HCT116 (cell line): ENCODE data around the gene EFL1. TPM values are rescaled to one million over a fixed set of nuclear protein-coding genes. Genes with fewer than 3 reads are reported as not detected.

Experiments
- ATAC-seq: fragments of 200-7000 bp; cut with Tn5 transposase; 2 replicates; pipeline ENCODE4 v1.9.1; 2020; ENCODE audit warnings: mild to moderate bottlenecking, moderate library complexity
- BruUV-seq: library from RNA; stranded (reverse); fragments of 400-500 nt; replicated peaks from 2 replicates; lab custom pipeline; 2021; lab: Mats Ljungman, UMichigan
- CTCF ChIA-PET: fragments of 300-600 bp; sonication (Branson Sonifier 250); formaldehyde crosslinking; loops from one replicate; lab custom pipeline; 2021; ENCODE audit warnings: antibody characterized with exemption; lab: Charles Lee
- POLR2A ChIA-PET: fragments of 300-600, 350-600 bp; sonication (Branson Sonifier 250); formaldehyde crosslinking; loops from one replicate; lab custom pipeline; 2021; ENCODE audit warnings: antibody characterized with exemption; lab: Charles Lee
- RAD21 ChIA-PET, 2 experiments: fragments of 300-600 bp; sonication (Branson Sonifier 250); formaldehyde crosslinking; loops; one replicate each; lab custom pipeline; 2023; ENCODE audit warnings: low total read pairs in 2 of 2; ENCODE audit not compliant: uncharacterized antibody in 2 of 2, unreplicated experiment in 2 of 2, low non-redundant PET in 1 of 2; lab: Charles Lee
- DNase-seq: peaks from one replicate; pipeline ENCODE4 v3.0.0-alpha.2; 2010; ENCODE audit warnings: low read depth, low spot score
- H2AFZ ChIP-seq: fragments of 200-600 bp; shearing (Covaris generic), sonication (generic); 2 replicates; pipeline ENCODE4 v1.6.1; 2017; ENCODE audit warnings: low read depth, mixed run types, mixed read lengths, antibody characterized with exemption, low read length; ENCODE audit not compliant: poor library complexity, severe bottlenecking
- H3K27ac ChIP-seq: 2 replicates; pipeline ENCODE4 v1.5.1; 2012; ENCODE audit warnings: low read depth, low read length
- H3K27me3 ChIP-seq: fragments of 200-600 bp; sonication (generic); 2 replicates; pipeline ENCODE4 v1.6.1; 2016; ENCODE audit warnings: mixed run types, low read length, mixed read lengths; ENCODE audit not compliant: insufficient read depth
- H3K36me3 ChIP-seq, 2 experiments: fragments of 200-500 bp in 1 of 2; fragments of 200-600 bp in 1 of 2; sonication (Bioruptor generic) in 1 of 2; sonication (generic) in 1 of 2; 2 replicates each; pipeline versions ENCODE4 v1.5.1 to v1.6.1; 2014 to 2016; ENCODE audit warnings: low read length in 2 of 2, inconsistent platforms in 1 of 2, mixed read lengths in 1 of 2, mixed run types in 1 of 2; ENCODE audit not compliant: insufficient read depth in 2 of 2, control insufficient read depth in 1 of 2
- H3K4me1 ChIP-seq, 2 experiments: fragments of 200-600 bp in 1 of 2; sonication (generic) in 1 of 2; 2 replicates each; pipeline versions ENCODE4 v1.5.1 to v1.6.1; 2012 to 2017; ENCODE audit warnings: low read length in 2 of 2, inconsistent platforms in 1 of 2, mild to moderate bottlenecking in 1 of 2, mixed read lengths in 1 of 2, mixed run types in 1 of 2, moderate library complexity in 1 of 2; ENCODE audit not compliant: insufficient read depth in 2 of 2, control insufficient read depth in 1 of 2
- H3K4me2 ChIP-seq: fragments of 200-600 bp; sonication (generic); 2 replicates; pipeline ENCODE4 v1.6.1; 2017; ENCODE audit warnings: mixed run types, low read length, mixed read lengths
- H3K4me3 ChIP-seq, 2 experiments: fragments of 200-600 bp in 1 of 2; sonication (generic) in 1 of 2; replicated peaks in 1 of 2; 2 replicates each; pipeline ENCODE4 v1.5.1; 2011 to 2016; ENCODE audit warnings: low read length in 2 of 2, control low read depth in 1 of 2, low read depth in 1 of 2, mild to moderate bottlenecking in 1 of 2, mixed read lengths in 1 of 2, mixed run types in 1 of 2
- H3K79me2 ChIP-seq: fragments of 200-600 bp; sonication (generic); 2 replicates; pipeline ENCODE4 v1.6.1; 2017; ENCODE audit warnings: mild to moderate bottlenecking, mixed run types, low read length, moderate library complexity, mixed read lengths; ENCODE audit not compliant: insufficient read depth
- H3K9ac ChIP-seq: fragments of 200-600 bp; sonication (generic); 2 replicates; pipeline ENCODE4 v1.6.1; 2016; ENCODE audit warnings: low read length, mixed read lengths
- H3K9me2 ChIP-seq: fragments of 200-600 bp; sonication (generic), shearing (Covaris generic); 2 replicates; pipeline ENCODE4 v1.6.1; 2017; ENCODE audit warnings: mixed run types, mild to moderate bottlenecking, moderate library complexity; ENCODE audit not compliant: insufficient read depth
- H3K9me3 ChIP-seq, 2 experiments: fragments of 200-500 bp in 1 of 2; fragments of 200-600 bp in 1 of 2; sonication (Bioruptor generic) in 1 of 2; sonication (generic) in 1 of 2; 2 replicates each; pipeline ENCODE4 v1.6.1; 2014 to 2017; ENCODE audit warnings: low read length in 2 of 2, mixed read lengths in 2 of 2, inconsistent platforms in 1 of 2, low read depth in 1 of 2, mild to moderate bottlenecking in 1 of 2, mixed run types in 1 of 2, moderate library complexity in 1 of 2; ENCODE audit not compliant: control insufficient read depth in 1 of 2, insufficient read depth in 1 of 2
- H4K20me1 ChIP-seq: fragments of 200-600 bp; sonication (generic), shearing (Covaris generic); 2 replicates; pipeline ENCODE4 v1.6.1; 2017; ENCODE audit warnings: mixed run types, mild to moderate bottlenecking, moderate library complexity; ENCODE audit not compliant: insufficient read depth
- CBX3 ChIP-seq: IDR thresholded peaks from 2 replicates; pipeline ENCODE4 v1.6.1; 2012; ENCODE audit warnings: low read depth
- CEBPB ChIP-seq: IDR thresholded peaks from 2 replicates; pipeline ENCODE4 v1.6.1; 2012; ENCODE audit warnings: low read depth
- CTCF ChIP-seq, 3 experiments: fragments of 200-600 bp in 1 of 3; sonication (generic) in 1 of 3; IDR thresholded peaks in 2 of 3; conservative IDR thresholded peaks in 1 of 3; 2 replicates each; pipeline ENCODE4 v1.5.1; 2012 to 2017; ENCODE audit warnings: low read depth in 2 of 3, low read length in 2 of 3, antibody characterized with exemption in 1 of 3, borderline replicate concordance in 1 of 3, control low read depth in 1 of 3, mild to moderate bottlenecking in 1 of 3, mixed read lengths in 1 of 3, mixed run types in 1 of 3, moderate library complexity in 1 of 3; ENCODE audit not compliant: insufficient read depth in 1 of 3
- EGR1 ChIP-seq: IDR thresholded peaks from 2 replicates; pipeline ENCODE4 v1.6.1; 2012; ENCODE audit warnings: low read depth
- ELF1 ChIP-seq: IDR thresholded peaks from 2 replicates; pipeline ENCODE4 v1.6.1; 2012; ENCODE audit warnings: low read depth, borderline replicate concordance
- EZH2phosphoT487 ChIP-seq: fragments of 200-600 bp; IDR thresholded peaks from 2 replicates; pipeline ENCODE4 v1.6.1; 2018; ENCODE audit warnings: antibody characterized with exemption, borderline replicate concordance
- FOSL1 ChIP-seq: IDR thresholded peaks from 2 replicates; pipeline ENCODE4 v1.6.1; 2012; ENCODE audit warnings: low read depth
- RAD21 ChIP-seq: IDR thresholded peaks from 2 replicates; pipeline ENCODE4 v1.6.1; 2012; ENCODE audit warnings: low read depth, mild to moderate bottlenecking
- SP1 ChIP-seq: IDR thresholded peaks from 2 replicates; pipeline ENCODE4 v1.6.1; 2012; ENCODE audit warnings: low read depth
- TCF7L2 ChIP-seq: IDR thresholded peaks from 2 replicates; pipeline ENCODE4 v1.7.0; 2011; ENCODE audit warnings: borderline replicate concordance, inconsistent platforms; ENCODE audit not compliant: insufficient read depth, insufficient read length; ENCODE audit errors: extremely low read depth
- YY1 ChIP-seq: IDR thresholded peaks from 2 replicates; pipeline ENCODE4 v1.6.1; 2011; ENCODE audit warnings: low read length, low read depth, moderate library complexity, mild to moderate bottlenecking; ENCODE audit not compliant: insufficient replicate concordance; ENCODE audit errors: extremely low read depth
- ZFX ChIP-seq: fragments of 450-650 bp; IDR thresholded peaks from 2 replicates; pipeline ENCODE4 v1.6.1; 2017
- ZNF274 ChIP-seq: fragments of 200-500 bp; sonication (Bioruptor generic); IDR thresholded peaks from 2 replicates; pipeline ENCODE4 v1.6.1; 2014; ENCODE audit warnings: mild to moderate bottlenecking, low read depth, low read length, inconsistent platforms
- intact Hi-C: fragments of 100-400 bp; cut with micrococcal nuclease; formaldehyde crosslinking; loops from 2 replicates; pipeline ENCODE4 v1.10.0; 2022
- total RNA-seq: library from RNA; stranded (reverse); gene quantifications from one replicate; pipeline ENCODE4 v1.2.1, GENCODE V29; 2021; ENCODE audit not compliant: unreplicated experiment
- TF ChIP-seq, protein P1 (sequence below): IDR thresholded peaks from 2 replicates; pipeline ENCODE4 v1.6.1; 2011; ENCODE audit warnings: mild to moderate bottlenecking, low read length, moderate library complexity; ENCODE audit not compliant: insufficient replicate concordance; ENCODE audit errors: extremely low read depth

The EFL1 gene
- total RNA-seq, 1 experiment from 2014 or later = 12.7 TPM

GRCh38 chr15:82111918-82112317 lies 150.6 kb downstream of the EFL1 start (continued):
- no peak for TF ChIP-seq TCF7L2
- no peak for TF ChIP-seq ZFX
- no peak for TF ChIP-seq ELF1
- TF ChIP-seq CTCF (IDR thresholded peaks at IDR 0.05 in 2 of 3, conservative IDR thresholded peaks at IDR 0.05 in 1 of 3; ENCODE audit: borderline replicate concordance in 1 of 3, insufficient read depth in 1 of 3, low read depth in 2 of 3, low read length in 2 of 3) = no peak

GRCh38 chr15:82110144-82110543 lies 152.4 kb downstream of the EFL1 start:
- no peak overlapping the region for H3K27ac ChIP-seq
- DNase-seq (no peak), ATAC-seq (no peak)
- H3K9me2 ChIP-seq = no peaks in the 10 kb centered on the region
- ChIA-PET CTCF (interaction anchor here (1.5 kb wide), 2 partner anchors 17 to 18 kb away, joined by 3 to 4 read pairs; no protein-coding TSS in a partner anchor), POLR2A (no interaction called here), RAD21 (no interaction called here)
- H4K20me1 ChIP-seq = no peaks in the 10 kb centered on the region
- TF ChIP-seq, protein P1, sequence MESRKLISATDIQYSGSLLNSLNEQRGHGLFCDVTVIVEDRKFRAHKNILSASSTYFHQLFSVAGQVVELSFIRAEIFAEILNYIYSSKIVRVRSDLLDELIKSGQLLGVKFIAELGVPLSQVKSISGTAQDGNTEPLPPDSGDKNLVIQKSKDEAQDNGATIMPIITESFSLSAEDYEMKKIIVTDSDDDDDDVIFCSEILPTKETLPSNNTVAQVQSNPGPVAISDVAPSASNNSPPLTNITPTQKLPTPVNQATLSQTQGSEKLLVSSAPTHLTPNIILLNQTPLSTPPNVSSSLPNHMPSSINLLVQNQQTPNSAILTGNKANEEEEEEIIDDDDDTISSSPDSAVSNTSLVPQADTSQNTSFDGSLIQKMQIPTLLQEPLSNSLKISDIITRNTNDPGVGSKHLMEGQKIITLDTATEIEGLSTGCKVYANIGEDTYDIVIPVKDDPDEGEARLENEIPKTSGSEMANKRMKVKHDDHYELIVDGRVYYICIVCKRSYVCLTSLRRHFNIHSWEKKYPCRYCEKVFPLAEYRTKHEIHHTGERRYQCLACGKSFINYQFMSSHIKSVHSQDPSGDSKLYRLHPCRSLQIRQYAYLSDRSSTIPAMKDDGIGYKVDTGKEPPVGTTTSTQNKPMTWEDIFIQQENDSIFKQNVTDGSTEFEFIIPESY = no peak
- TF ChIP-seq FOSL1 = no peak
- no peak for TF ChIP-seq SP1
- no peak for TF ChIP-seq ZNF274
- no peak for TF ChIP-seq CTCF (IDR thresholded peaks at IDR 0.05 in 2 of 3, conservative IDR thresholded peaks at IDR 0.05 in 1 of 3; ENCODE audit: borderline replicate concordance in 1 of 3, insufficient read depth in 1 of 3, low read depth in 2 of 3, low read length in 2 of 3)
- TF ChIP-seq CEBPB = no peak
- no peak for TF ChIP-seq TCF7L2
- no peak for TF ChIP-seq CBX3
- no peak for TF ChIP-seq EZH2phosphoT487
- TF ChIP-seq EGR1 = no peak
- no peak for TF ChIP-seq YY1
- TF ChIP-seq RAD21 = no peak
- H3K4me2 ChIP-seq = no peak overlapping the region
- no peaks in the 10 kb centered on the region for H3K27me3 ChIP-seq
- no peak overlapping the region for H2AFZ ChIP-seq
- H3K9ac ChIP-seq = no peak overlapping the region
- intact Hi-C loops = no loop called here
- no peaks in the 10 kb centered on the region for H3K79me2 ChIP-seq
- H3K36me3 ChIP-seq = no peaks in the 10 kb centered on the region
- H3K4me1 ChIP-seq = no peaks in the 10 kb centered on the region
- H3K4me3 ChIP-seq = no peak overlapping the region
- no peaks in the 10 kb centered on the region for H3K9me3 ChIP-seq
- no TSS peak for BruUV-seq
